RPMI7951 (cell line): Measurements from ENCODE around the gene CWC27. TPM values are rescaled to one million over a fixed set of nuclear protein-coding genes. Genes with fewer than 3 reads are reported as not detected.

Experiments
- DNase-seq: peaks from one replicate; pipeline ENCODE4 v3.0.0-alpha.2; 2012; ENCODE audit warnings: low read depth
- total RNA-seq: library from RNA; depleted of rRNA; stranded (reverse); fragments of >200 nt; shearing (Covaris generic); gene quantifications from 2 replicates; pipeline ENCODE4 v1.2.3, GENCODE V29; 2014

Gene CWC27
- total RNA-seq, 1 experiment from 2014 or later, result 16.7 TPM

DNA sequence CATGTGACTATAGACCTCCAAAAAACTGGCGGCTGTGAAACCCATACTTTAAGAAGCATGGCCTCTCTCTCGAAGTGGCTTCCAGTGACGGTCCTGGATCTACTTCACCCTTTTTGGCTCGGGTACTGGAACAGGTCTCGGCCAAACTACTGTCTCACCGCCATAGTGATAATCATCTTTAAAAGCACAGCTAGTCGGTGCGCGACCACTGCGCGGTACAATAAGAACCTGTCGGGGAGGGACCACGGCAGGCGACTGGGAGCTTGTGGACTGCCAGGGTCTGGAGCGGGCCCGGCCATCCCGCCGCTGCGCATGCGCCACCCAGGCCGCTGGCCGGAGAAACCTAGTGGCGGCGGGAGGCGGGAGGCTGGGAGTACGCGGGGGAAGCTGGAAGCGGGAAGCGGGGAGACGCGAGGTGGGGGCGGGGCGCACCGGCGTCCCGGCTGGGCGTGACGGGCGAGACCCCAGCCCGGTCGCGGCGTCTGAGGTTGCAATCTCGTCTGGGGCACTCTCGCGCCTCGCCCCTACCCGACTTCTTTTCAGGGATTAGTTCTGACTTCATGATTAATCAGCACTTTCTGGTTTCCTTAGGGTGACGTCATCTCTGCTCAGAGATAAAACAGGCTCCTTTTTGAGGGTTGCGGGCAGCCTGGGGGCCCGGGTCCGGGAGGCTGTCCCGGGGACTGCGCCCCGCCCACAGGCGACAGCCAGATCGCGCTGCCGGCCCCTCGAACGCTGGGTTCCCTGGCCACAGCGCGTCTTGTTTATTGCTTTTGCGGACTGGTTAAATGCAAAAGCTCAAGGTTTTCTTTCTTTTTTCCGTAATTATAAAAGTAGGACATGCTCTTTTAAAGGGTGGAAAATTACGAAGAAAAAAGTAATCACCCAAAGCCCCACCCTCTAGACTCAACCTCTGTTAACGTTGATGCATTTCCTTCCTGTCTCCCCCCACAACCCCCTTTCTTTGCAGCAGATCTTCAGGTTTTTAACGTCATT lies 266.8 kb downstream of the CWC27 start:
- DNase-seq, result peak; percentile 93

DNA sequence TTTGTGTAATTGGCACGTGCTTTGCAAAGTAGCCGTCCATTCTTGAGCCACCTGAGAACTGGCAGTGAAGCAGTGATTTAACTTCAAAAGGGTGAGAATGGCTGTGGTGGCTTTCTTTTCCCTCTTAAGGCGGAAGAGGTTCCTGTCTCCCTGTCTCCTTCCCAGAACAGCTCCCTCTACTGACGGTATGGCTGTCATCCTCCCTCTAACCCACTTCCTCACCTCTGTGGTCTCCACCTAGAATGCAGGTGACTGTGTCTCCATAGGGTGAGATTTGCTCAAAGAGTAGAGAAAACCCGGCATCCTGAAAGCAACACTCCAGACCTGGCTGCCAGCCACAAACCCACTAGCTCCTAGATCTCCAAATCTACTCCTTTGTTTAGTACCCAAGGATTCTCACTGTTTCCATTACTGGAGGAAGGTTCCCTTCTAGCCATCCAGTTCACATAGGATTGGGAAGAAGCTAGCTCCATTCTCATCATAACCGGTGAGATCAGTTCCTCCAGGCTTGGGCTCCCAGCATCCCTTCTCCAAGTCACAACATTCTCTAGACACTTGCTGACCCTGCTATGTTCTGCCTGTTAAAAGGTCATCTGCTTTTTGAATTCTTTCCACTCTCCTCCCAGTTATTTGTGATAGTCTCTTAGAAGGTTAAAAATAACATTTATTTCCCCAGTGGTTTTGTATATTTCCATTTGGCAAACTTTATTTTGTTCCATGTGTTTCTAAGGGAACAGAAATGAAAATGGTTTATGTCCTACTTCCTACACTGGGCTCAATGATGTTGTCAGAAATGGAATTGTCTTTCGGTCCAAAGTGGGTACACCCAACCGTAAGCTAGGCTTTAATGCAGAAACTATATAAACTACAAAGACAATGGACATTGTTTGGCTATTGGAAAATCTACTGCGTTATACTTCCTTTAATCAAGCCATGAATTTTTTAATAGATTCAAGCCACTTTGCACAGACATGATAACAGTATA lies 269.4 kb downstream of the CWC27 start:
- no peak for DNase-seq

GRCh38 chr5:65041296-65042158 lies 272.8 kb downstream of the CWC27 start:
- no peak for DNase-seq

DNA sequence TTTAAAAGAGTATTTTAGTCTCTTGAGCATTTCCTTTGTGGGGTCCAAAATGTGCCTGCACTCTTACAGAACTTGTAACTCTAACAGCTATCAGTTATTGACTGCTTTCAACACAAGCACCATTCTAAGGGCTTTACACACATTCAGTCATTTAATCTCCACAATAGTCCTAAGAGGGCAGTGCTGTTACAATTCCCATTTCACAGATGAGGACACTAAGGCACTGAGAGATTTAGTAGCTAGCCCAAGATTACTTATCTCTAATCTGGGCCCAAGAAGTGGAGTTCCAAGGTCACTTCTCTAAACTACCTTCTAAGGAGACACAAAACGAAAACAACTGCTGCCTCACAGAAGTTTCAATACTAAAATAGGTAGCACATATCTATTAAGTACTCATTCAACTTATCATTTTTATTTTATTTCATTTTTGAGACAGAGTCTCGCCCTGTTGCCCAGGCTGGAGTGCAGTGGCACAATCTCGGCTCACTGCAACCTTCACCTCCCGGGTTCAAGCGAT lies 275.2 kb downstream of the CWC27 start:
- no peak for DNase-seq

- DNase-seq, result no peak
Measured at GRCh38 chr5:65047225-65047624, 278.5 kb downstream of the CWC27 start.

DNA sequence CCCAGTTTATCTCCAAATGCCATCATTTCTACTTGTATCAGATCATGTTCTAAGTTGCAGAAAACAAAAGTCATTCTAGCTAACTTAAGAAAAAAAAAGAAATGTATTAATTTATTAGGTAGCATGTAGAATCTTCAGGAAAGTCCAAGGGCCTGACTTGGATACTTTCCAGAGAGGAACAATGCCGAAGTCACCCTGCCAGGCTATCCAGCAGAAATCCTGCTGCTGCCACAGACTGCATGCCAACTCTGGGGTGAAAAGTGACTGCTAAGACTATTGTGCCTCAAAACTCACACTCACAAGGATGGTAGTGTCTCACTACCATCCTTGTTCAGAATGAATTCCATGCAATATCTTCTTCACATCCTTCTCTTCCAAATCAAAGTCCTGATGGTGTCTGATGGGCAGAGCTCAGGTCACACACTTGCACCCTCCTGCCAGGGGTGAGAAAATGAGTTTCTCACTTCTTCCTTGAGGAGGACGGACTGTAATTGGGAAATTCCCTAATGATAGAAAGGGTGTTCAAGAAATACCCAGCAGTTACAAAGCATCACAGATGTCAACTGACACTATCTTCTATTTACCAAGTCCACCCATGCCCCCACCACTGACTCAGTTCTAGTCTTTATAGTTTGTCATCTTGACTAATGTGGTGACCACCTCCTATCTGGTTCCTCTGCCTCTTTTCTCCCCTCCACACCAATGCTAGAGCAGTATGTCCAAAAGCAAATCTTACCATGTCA lies 279.4 kb downstream of the CWC27 start:
- DNase-seq, result no peak

DNA sequence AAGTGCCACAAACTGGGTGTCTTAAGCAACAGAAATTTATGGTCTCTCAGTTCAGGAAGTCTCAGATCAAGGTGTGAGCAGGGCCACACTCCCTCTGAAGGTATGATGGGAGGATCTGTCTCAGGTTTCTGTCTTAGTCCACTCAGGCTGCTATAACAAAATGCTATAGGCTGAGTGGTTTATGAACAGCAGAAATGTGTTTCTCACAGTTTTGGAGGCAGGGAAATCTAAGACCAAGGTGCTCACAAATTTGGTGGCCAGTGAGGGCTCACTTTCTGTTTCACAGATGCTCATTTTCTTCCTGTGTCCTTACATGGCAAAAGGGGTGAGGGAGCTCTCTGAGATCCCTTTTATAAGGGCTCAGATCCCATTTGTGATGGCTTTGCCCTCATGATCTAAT lies 281.4 kb downstream of the CWC27 start:
- DNase-seq, result no peak

DNA sequence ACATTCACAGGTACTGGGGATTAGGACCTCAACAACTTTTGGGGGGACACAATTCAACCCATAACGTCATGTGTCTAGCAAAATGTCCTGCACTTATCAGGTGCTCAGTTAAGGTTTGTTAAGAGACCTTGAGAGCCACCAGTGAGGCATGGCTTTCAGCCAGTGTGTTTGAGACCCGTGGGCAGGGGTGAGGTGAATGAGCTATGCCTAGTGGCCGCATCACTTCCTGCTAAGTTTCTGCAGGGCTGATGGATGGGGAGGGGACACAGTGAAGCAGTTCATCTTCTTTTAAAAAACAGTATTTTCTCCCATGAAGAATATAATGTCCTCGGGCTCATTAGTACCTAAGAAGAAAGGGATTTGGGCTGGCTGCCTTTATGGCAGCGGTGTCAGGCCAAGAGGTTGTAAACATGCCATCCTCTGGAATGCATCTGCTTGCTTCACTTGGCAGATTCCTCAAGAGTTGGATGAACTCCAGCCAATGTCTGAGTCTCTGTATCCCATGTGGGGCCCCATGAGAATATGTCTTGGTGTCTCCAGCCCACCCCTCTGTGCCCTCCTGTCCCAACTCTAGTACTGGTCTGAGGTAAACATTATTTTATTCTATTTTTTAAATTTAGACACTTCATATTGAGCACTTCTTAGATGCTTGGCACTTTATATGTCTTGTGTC lies 282.2 kb downstream of the CWC27 start:
- no peak for DNase-seq

GRCh38 chr5:65055938-65056337 lies 287.2 kb downstream of the CWC27 start:
- no peak for DNase-seq

DNA sequence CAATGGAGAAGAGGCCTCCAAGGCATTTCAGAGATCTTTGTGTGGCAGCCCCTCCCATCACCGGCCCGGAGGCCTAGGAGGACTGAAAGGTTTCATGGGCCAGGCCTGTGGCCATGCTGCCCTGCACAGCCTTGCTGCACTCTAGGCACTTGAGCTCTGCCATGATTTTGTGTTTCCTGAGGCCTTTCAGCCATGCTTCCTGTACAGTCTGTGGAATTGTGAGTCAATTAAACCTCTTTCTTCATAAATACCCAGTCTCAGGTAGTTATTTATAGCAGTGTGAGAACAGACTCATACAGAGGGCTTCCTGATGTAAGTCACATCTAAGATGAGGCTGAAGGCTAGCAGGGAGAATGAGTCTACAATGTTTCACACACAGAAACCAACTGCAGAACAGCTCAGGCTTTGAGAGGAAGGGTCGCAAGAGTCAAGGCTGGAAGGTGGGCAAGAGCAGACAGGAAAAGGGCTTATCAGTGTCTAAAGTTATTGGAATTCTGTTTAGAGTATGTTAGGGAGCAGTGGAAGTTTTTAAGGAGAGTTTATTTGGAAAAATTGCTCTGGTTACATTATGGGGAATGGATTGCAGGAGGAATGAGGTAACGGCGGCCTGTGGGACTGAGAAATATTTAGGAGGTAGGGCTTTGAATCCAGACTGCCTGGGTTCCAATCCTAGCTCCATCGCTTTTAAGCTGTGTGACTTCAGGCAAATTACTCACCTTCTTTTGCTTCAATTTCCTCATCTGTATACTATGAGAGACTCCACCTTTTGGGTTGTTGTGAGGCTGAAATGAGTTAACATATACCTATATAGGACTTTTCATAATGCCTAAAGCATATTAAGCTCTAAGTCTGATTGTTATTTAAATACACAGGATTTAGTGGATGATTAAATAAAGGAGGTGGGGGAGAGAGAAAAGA lies 291.2 kb downstream of the CWC27 start:
- DNase-seq, result no peak

DNA sequence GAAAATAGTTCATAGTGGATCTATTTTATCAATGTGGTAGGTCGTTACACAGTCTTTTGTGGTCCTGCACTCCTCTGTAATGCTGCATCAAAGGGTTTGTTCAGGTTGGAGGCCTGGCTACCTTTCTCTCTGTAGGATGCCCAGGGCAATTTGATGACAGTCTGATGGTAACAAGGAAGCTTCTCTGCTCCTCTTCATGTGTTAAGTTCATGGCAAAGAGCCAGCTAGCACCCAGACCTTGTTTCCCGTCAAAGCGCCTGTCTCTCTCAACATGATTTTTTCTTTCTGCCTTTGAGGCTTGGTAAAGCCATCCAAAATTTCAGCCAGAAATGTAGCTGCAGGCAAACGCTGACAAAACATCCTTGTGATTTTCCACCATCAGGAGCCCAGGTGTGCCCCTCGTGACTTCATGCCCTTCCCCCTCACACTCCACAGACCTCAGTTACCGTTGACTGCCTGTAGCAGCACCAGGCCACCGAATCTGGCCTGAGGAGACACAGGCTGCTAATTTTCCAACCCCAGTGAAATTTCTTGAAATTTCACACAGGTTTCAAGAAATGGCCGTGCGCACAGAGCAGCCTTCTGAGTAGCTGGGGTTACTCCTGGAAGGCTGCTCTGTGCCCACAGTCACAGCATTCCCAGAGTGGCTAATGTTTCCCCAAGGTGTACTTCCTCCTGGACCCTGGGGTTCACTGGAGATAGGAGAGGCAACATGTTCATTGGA lies 292.7 kb downstream of the CWC27 start:
- DNase-seq, result no peak

DNA sequence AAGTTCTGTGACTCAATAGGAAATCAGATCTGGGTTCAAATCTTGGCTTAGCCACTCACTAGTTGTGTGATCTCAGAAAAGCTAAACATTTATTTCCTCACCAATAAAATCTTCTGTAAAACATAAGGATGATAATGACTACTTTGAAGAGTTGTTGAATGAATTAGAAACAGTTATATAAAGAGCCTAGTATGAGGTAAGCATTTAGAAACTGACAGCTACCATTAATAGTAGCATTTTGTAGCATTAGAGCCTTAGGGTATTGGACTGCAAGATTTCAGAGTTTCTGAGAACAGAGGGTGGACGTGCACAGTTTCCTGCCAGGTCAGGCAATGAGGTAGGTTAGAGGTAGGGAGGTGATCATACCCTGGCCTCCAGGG lies 293.2 kb downstream of the CWC27 start:
- DNase-seq, result no peak

- peak; percentile 79 for DNase-seq
Measured at GRCh38 chr5:65062469-65063083, 293.8 kb downstream of the CWC27 start.

DNA sequence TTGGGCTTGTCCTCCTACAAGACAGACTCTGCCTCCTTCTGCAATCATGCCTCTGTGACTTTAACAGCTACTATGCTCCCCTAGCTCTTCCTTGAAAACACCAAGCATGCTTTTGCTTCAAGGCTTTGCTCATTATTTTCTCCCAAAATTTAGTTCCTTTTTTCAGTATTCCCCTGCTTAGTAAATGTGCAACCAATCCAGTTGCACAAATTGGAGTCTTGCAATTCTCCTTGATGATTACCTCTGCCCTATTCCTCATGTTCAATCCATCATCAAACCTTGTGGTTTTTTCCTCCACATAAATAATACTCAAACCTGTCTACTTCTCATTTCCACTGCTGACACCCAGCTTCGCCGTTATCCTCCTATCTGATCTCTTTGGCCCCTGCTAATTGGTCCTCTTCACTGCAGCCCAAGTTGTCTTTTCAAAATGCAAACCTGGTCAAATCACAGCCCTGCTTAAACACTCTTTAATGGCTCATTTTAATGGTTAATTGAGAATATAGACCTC lies 296.3 kb downstream of the CWC27 start:
- DNase-seq, result no peak

DNA sequence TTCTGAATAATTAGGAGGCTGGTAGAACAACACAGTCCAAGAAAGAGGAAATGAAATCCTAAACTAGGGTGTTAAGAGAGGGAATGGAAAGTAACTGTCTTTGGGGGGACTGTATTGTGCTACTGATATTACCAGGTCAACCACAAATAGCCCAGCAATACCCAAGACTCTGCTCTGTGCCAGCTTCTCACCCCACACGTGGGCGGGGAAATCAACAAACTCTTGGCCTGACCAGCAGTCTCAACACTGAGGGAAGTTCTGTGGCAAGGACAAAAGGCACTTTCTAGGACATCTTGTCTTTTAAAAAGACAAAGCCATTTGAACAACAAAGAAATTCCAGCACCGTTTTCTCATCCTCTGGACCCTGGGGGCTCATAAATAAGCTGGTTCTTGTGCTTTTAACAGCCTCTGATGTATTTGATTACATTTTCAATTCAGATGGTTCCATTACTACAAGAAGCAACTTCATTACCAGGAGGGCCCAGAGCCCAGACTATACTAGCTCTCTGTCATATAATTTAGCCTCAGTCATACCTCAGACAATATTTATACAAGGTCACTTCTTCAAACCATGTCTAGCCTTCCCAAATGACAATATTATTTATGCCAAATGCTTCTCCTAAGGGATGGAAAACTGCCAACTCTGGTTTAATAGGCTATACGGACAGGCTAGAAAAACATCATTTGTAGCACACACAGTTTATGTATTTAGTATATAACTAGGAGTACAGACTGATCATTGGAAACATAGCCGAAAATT lies 297.8 kb downstream of the CWC27 start:
- no peak for DNase-seq

DNA sequence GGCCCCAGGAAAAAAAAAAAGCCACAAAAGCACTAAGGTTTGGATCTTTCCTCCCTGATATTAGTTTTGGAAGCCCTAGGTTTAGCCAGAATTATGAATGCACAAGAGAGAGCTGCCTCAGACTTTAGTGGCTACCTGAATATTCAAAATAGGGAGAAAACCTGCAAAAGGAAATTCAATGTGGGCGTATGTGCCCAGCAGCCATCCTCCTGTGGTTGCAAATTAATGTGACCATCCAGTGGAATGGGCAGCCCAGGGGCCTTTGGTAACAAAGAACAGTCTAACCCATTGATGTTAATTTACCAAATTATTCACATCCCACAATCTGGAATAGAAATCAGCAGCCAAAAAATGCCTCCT lies 298.4 kb downstream of the CWC27 start:
- DNase-seq, result no peak
